Lower lobe of right lung (tissue), 2 donors: Measurements from ENCODE around the gene ACADVL. TPM values are rescaled to one million over a fixed set of nuclear protein-coding genes. Genes with fewer than 3 reads are reported as not detected.

ENCODE experiments used
- ATAC-seq, 2 donors: fragments of 200-7000 bp; cut with Tn5 transposase; one replicate each; pipeline ENCODE4 v1.9.1; 2020 to 2022; ENCODE audit warnings: mild to moderate bottlenecking in 2 of 2, moderate library complexity in 2 of 2
- DNase-seq: peaks from one replicate; pipeline ENCODE4 v3.0.0-alpha.2; 2020
- H3K27ac ChIP-seq: fragments of 200-600 bp; one replicate; pipeline ENCODE4 v1.8.0; 2022
- H3K27me3 ChIP-seq: fragments of 200-600 bp; one replicate; pipeline ENCODE4 v1.8.0; 2022; ENCODE audit warnings: low read depth
- H3K36me3 ChIP-seq: fragments of 200-600 bp; one replicate; pipeline ENCODE4 v1.8.0; 2022; ENCODE audit warnings: mild to moderate bottlenecking
- H3K4me1 ChIP-seq: fragments of 200-600 bp; one replicate; pipeline ENCODE4 v1.8.0; 2022
- H3K4me3 ChIP-seq: fragments of 200-600 bp; one replicate; pipeline ENCODE4 v1.8.0; 2022; ENCODE audit warnings: mild to moderate bottlenecking
- H3K9me3 ChIP-seq: fragments of 200-600 bp; one replicate; pipeline ENCODE4 v1.8.0; 2022
- CTCF ChIP-seq: fragments of 200-600 bp; IDR thresholded peaks from one replicate; pipeline ENCODE4 v1.8.0; 2022; ENCODE audit warnings: antibody characterized with exemption, mild to moderate bottlenecking
- intact Hi-C: fragments of 100-400 bp; cut with DNase I; formaldehyde crosslinking; loops from one replicate; pipeline ENCODE4 v1.11.0; 2022
- total RNA-seq: library from RNA; stranded (reverse); fragmentation: NEBNext Ultra II Directional; extraction: Animal tissue kit (Norgen Biotek cat#: 25700); gene quantifications from one replicate; pipeline ENCODE4 v1.2.1, GENCODE V29; 2021
- donor health status: DM: no; HTN: yes; CAD: no; lungs with severe emphysema.

Gene ACADVL
- total RNA-seq, 1 donor from 2014 or later, result 576 TPM

GRCh38 chr17:7214300-7215135, 5.2 kb upstream of the ACADVL start:
- peaks cover 57% of the 10 kb centered on the region for H3K4me1 ChIP-seq
- peak; percentile 94 to 95 for ATAC-seq
- peak overlapping the region; percentile 80 for H3K27ac ChIP-seq
- peak overlapping the region; percentile 70 for H3K4me3 ChIP-seq
- no peaks in the 10 kb centered on the region for H3K27me3 ChIP-seq
- intact Hi-C loops, result no loop called here
- H3K9me3 ChIP-seq, result no peaks in the 10 kb centered on the region
- no peaks in the 10 kb centered on the region for H3K36me3 ChIP-seq
- TF ChIP-seq CTCF, result peak; percentile 52
- peak; percentile 99 for DNase-seq

GRCh38 chr17:7215136-7215638, 4.6 kb upstream of the ACADVL start:
- intact Hi-C loops, result no loop called here
- no peak for TF ChIP-seq CTCF
- no peak for ATAC-seq
- peaks cover 58% of the 10 kb centered on the region for H3K4me1 ChIP-seq
- H3K4me3 ChIP-seq, result peak overlapping the region; percentile 70
- H3K36me3 ChIP-seq, result no peaks in the 10 kb centered on the region
- H3K27ac ChIP-seq, result peak overlapping the region; percentile 80
- no peak for DNase-seq
- no peaks in the 10 kb centered on the region for H3K9me3 ChIP-seq
- no peaks in the 10 kb centered on the region for H3K27me3 ChIP-seq

GRCh38 chr17:7215652-7216180, 4.0 kb upstream of the ACADVL start:
- Histone ChIP-seq H3K4me1 (peaks cover 63% of the 10 kb centered on the region), H3K36me3 (no peaks in the 10 kb centered on the region), H3K27ac (peak overlapping the region; percentile 80), H3K4me3 (peak overlapping the region; percentile 70), H3K9me3 (no peaks in the 10 kb centered on the region), H3K27me3 (no peaks in the 10 kb centered on the region)
- no peak for TF ChIP-seq CTCF
- intact Hi-C loops, result no loop called here
- ATAC-seq (no peak), DNase-seq (no peak)

GRCh38 chr17:7216242-7217112, 3.3 kb upstream of the ACADVL start:
- H3K27me3 ChIP-seq, result no peaks in the 10 kb centered on the region
- H3K27ac ChIP-seq, result peak overlapping the region; percentile 68
- no peaks in the 10 kb centered on the region for H3K9me3 ChIP-seq
- ATAC-seq, result no peak
- intact Hi-C loops, result no loop called here
- peak overlapping the region; percentile 49 for H3K4me3 ChIP-seq
- no peak for DNase-seq
- peaks cover 3% of the 10 kb centered on the region for H3K36me3 ChIP-seq
- H3K4me1 ChIP-seq, result peaks cover 70% of the 10 kb centered on the region
- TF ChIP-seq CTCF, result no peak
